Measurements from ENCODE around the gene FRMD4A. TPM values are rescaled to one million over a fixed set of nuclear protein-coding genes. Genes with fewer than 3 reads are reported as not detected.
A peak's percentile ranks its signal among the peaks of the same experiment; 100 is the strongest.

FRMD4A gene
- total RNA-seq, 4 donors from 2014 or later: 27.5 to 40.4 (median 33.0) TPM

DNA sequence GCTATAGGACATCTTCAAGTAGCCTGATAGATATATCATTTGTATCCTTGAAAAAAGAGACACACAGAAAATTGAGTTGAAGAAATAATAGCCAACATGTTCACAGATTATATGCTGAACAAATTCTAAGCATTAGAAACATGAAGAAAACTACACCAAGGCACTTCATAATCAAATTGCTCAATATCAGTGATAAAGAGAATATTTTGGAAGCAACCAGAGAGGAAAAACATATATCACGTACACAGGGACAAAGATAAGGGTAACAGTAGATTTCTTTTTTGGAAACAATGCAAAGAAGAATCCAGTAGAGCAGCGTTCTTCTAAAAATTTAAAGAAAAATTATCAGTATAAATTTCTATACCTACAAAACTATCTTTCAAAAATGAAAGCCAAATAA, 6.0 kb upstream of the FRMD4A start:
- 90 to 95% methylated on average over 2 of the region's 2 CpGs for WGBS, 2 donors
- no peak overlapping the region for H3K4me3 ChIP-seq (ENCODE audit: low read depth, poor library complexity, severe bottlenecking)
- TF ChIP-seq, protein P1, sequence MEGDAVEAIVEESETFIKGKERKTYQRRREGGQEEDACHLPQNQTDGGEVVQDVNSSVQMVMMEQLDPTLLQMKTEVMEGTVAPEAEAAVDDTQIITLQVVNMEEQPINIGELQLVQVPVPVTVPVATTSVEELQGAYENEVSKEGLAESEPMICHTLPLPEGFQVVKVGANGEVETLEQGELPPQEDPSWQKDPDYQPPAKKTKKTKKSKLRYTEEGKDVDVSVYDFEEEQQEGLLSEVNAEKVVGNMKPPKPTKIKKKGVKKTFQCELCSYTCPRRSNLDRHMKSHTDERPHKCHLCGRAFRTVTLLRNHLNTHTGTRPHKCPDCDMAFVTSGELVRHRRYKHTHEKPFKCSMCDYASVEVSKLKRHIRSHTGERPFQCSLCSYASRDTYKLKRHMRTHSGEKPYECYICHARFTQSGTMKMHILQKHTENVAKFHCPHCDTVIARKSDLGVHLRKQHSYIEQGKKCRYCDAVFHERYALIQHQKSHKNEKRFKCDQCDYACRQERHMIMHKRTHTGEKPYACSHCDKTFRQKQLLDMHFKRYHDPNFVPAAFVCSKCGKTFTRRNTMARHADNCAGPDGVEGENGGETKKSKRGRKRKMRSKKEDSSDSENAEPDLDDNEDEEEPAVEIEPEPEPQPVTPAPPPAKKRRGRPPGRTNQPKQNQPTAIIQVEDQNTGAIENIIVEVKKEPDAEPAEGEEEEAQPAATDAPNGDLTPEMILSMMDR (IDR thresholded peaks at IDR 0.05): no peak
- TF ChIP-seq POLR2A (IDR thresholded peaks at IDR 0.05): no peak
- intact Hi-C loops (cut with DNase I; ENCODE audit: low total_unique reads): no loop called here
- DNase-seq (ENCODE audit: low spot score in 2 of 2): no peak

DNA sequence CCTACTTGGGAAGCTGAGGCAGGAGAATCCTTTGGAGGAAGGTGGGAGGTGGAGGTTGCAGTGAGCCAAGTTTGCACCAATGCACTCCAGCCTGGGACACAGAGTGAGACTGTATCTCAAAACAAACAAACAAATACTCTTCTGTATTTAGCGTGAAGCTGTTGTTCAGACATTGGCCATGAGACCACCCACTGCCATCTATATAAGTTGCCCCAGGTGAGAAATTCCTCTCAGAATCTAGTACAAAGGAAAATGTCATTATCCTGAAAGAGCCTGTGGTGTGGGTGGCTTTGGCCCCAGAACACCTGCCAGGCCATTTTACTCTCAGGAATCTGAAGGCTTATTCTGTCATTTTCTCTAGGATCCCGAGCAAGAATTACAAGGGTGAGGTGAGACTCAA, 4.0 kb upstream of the FRMD4A start:
- 75 to 84% methylated on average over 2 of the region's 2 CpGs for whole genome bisulfite sequencing, 2 donors
- TF ChIP-seq POLR2A (IDR thresholded peaks at IDR 0.05): no peak
- TF ChIP-seq, protein P1 (IDR thresholded peaks at IDR 0.05): no peak
- peak in 1 of 2 donors; percentile 6 for DNase-seq (ENCODE audit: low spot score in 2 of 2)
- intact Hi-C loops (cut with DNase I; ENCODE audit: low total_unique reads): no loop called here
- no peak overlapping the region for H3K4me3 ChIP-seq (ENCODE audit: low read depth, poor library complexity, severe bottlenecking)

DNA sequence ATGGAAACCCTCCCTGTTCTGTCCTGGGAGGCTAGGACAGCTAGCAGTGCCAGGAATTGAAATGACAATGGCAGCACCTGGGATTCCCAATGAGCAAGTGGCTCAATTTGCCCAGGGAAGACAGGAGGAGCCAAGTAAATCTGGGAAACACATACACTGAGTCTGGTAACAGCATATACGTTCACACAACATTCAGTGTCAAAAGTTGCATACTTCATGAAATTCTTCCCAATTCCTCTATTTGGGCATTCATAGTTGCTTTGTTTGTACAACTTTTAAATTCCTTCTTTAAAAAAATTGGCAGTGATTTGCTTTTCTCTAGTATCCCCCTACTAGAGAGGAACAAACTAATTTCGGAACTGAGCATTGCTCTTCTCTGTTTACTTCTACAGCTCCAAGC, 2.9 kb upstream of the FRMD4A start:
- TF ChIP-seq, protein P1 (IDR thresholded peaks at IDR 0.05): no peak
- TF ChIP-seq POLR2A (IDR thresholded peaks at IDR 0.05): no peak
- WGBS, 2 donors: 90 to 94% methylated on average over 2 of the region's 2 CpGs
- intact Hi-C loops (cut with DNase I; ENCODE audit: low total_unique reads): no loop called here
- no peak overlapping the region for H3K4me3 ChIP-seq (ENCODE audit: low read depth, poor library complexity, severe bottlenecking)
- DNase-seq (ENCODE audit: low spot score in 2 of 2): no peak

DNA sequence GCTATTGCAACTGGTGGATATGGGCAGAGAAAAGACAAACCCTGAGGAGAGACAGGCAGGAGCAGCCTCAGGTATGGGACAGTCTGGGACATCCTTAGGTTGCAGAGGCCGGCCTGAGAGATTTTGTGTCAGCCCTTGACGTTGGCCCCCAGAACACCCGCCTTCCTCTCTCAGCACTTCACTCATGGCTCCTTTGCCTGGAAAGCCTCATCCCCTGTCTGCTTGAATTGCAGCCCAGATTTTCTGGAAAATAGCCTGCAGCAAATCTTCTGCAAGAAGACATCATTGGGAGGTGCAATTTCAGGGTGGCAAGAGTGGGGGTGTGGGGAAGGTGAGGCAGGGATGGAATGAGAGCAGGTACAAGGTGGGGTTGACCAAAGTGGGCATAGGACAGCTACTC, 2.2 kb upstream of the FRMD4A start:
- DNase-seq (ENCODE audit: low spot score in 2 of 2): no peak
- intact Hi-C loops (cut with DNase I; ENCODE audit: low total_unique reads): no loop called here
- 64% methylated on average over 3 of the region's 3 CpGs for WGBS, 2 donors
- TF ChIP-seq, protein P1 (IDR thresholded peaks at IDR 0.05): no peak
- TF ChIP-seq POLR2A (IDR thresholded peaks at IDR 0.05): no peak
- no peak overlapping the region for H3K4me3 ChIP-seq (ENCODE audit: low read depth, poor library complexity, severe bottlenecking)

DNA sequence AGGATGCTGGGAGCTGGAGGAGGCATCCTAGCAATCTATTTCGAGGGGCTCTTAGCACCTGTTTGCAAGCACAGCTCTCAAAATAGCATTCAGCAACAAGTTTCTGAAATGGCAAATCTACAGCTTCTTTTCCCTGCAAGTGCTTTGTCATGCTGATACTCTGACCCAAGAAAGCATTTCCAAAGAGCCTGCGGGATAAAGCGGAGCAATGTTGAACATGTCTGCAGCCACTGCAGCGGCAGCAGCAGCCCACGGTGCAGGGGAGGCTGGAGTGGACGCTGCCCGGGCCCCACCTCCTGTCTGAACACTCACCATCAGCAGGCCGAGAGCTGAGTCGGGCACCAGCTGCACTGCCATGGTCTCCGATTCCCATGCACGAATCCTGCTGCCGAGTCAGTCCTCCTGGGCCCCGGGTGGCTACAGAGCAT, 964 bp downstream of the FRMD4A start:
- 46 to 51% methylated on average over 13 of the region's 13 CpGs for WGBS, 2 donors
- no peak for TF ChIP-seq POLR2A (IDR thresholded peaks at IDR 0.05)
- TF ChIP-seq, protein P1 (IDR thresholded peaks at IDR 0.05): no peak
- DNase-seq (ENCODE audit: low spot score in 2 of 2): no peak
- intact Hi-C loops (cut with DNase I; ENCODE audit: low total_unique reads): no loop called here
- no peak overlapping the region for H3K4me3 ChIP-seq (ENCODE audit: low read depth, poor library complexity, severe bottlenecking)
